ENCODE measurements around the gene TTC23.
"Not testable (repeated sequence)": the region's sequence is repeated elsewhere in the genome, so short reads cannot be mapped to it uniquely, and the experiment has no call there.

The TTC23 gene

GRCh38 chr15:99197856-99198255, 51.5 kb downstream of the TTC23 start:
- Histone ChIP-seq H3K4me1 (no peaks in the 10 kb centered on the region), H3K4me3 (no peak overlapping the region), H3K27ac (no peak overlapping the region), H3K9me3 (replicated peaks in 1 of 11) (peaks cover 2 to 10% (median 7%) of the 10 kb centered on the region in 11 experiments; a peak in 21 of 22 replicates), H4K20me1 (no peaks in the 10 kb centered on the region), H3K27me3 (no peaks in the 10 kb centered on the region), H3K9ac (no peak overlapping the region), H3K4me2 (no peak overlapping the region), H3K36me3 (no peaks in the 10 kb centered on the region)
- TF ChIP-seq Cebpa-rat (IDR thresholded peaks at IDR 0.05): no peak

- H3K4me1 ChIP-seq, H3K4me3 ChIP-seq, H4K20me1 ChIP-seq, H3K4me2 ChIP-seq, H3K9ac ChIP-seq, H3K27ac ChIP-seq, H3K36me3 ChIP-seq, H3K27me3 ChIP-seq: not testable (repeated sequence)
- H3K9me3 ChIP-seq (replicated peaks in 1 of 11): peaks cover 22 to 34% (median 30%) of the 10 kb centered on the region in 11 experiments
Observed at GRCh38 chr15:99192181-99192580, 57.2 kb downstream of the TTC23 start.

- no peak overlapping the region for H3K9ac ChIP-seq
- H3K36me3 ChIP-seq: peaks cover 0 to 4% (median 0%) of the 10 kb centered on the region in 11 experiments; a peak in 1 of 22 replicates
- no peaks in the 10 kb centered on the region for H4K20me1 ChIP-seq
- H3K4me2 ChIP-seq: no peak overlapping the region
- peaks cover 19 to 25% (median 22%) of the 10 kb centered on the region in 11 experiments for H3K9me3 ChIP-seq (replicated peaks in 1 of 11)
- no peaks in the 10 kb centered on the region for H3K4me1 ChIP-seq
- no peak overlapping the region for H3K4me3 ChIP-seq
- TF ChIP-seq Cebpa-rat (IDR thresholded peaks at IDR 0.05): no peak
- no peaks in the 10 kb centered on the region for H3K27me3 ChIP-seq
- H3K27ac ChIP-seq: no peak overlapping the region
Observed at GRCh38 chr15:99187936-99188335, 61.4 kb downstream of the TTC23 start.

- Histone ChIP-seq H3K27ac (no peak overlapping the region), H3K9me3 (replicated peaks in 1 of 11) (peaks cover 0 to 2% (median 0%) of the 10 kb centered on the region in 11 experiments; a peak in 4 of 22 replicates), H3K27me3 (no peaks in the 10 kb centered on the region), H4K20me1 (no peaks in the 10 kb centered on the region), H3K9ac (no peak overlapping the region), H3K4me3 (no peak overlapping the region), H3K4me2 (no peak overlapping the region), H3K36me3 (no peaks in the 10 kb centered on the region), H3K4me1 (peaks cover 0 to 17% (median 10%) of the 10 kb centered on the region in 10 experiments; a peak in 17 of 20 replicates)
- TF ChIP-seq Cebpa-rat (IDR thresholded peaks at IDR 0.05): no peak
Observed at GRCh38 chr15:99185414-99186130, 63.8 kb downstream of the TTC23 start.

- Histone ChIP-seq H3K27ac (no peak overlapping the region), H3K4me2 (no peak overlapping the region), H3K9ac (no peak overlapping the region), H3K27me3 (no peaks in the 10 kb centered on the region), H3K4me3 (no peak overlapping the region), H3K36me3 (no peaks in the 10 kb centered on the region), H3K9me3 (replicated peaks in 1 of 11) (no peaks in the 10 kb centered on the region), H4K20me1 (no peaks in the 10 kb centered on the region), H3K4me1 (peaks cover 0 to 22% (median 12%) of the 10 kb centered on the region in 10 experiments; a peak in 17 of 20 replicates)
- TF ChIP-seq Cebpa-rat (IDR thresholded peaks at IDR 0.05): no peak
Observed at GRCh38 chr15:99182791-99183190, 66.6 kb downstream of the TTC23 start.

GRCh38 chr15:99181545-99181971, 67.8 kb downstream of the TTC23 start:
- Histone ChIP-seq H3K4me3 (no peak overlapping the region), H3K9me3 (replicated peaks in 1 of 11) (no peaks in the 10 kb centered on the region), H3K9ac (no peak overlapping the region), H3K27ac (no peak overlapping the region), H3K4me1 (peaks cover 0 to 22% (median 12%) of the 10 kb centered on the region in 10 experiments; a peak in 17 of 20 replicates), H3K27me3 (no peaks in the 10 kb centered on the region), H3K36me3 (no peaks in the 10 kb centered on the region), H3K4me2 (peak overlapping the region; percentile 18 to 73 (median 48); a peak in 19 of 22 replicates), H4K20me1 (no peaks in the 10 kb centered on the region)
- no peak for TF ChIP-seq Cebpa-rat (IDR thresholded peaks at IDR 0.05)

GRCh38 chr15:99180964-99181306, 68.4 kb downstream of the TTC23 start:
- Histone ChIP-seq H3K4me2 (peak overlapping the region in 9 of 11 experiments; percentile 18 to 73 (median 53); a peak in 12 of 22 replicates), H3K4me1 (peaks cover 0 to 22% (median 12%) of the 10 kb centered on the region in 10 experiments; a peak in 17 of 20 replicates), H3K4me3 (no peak overlapping the region), H4K20me1 (no peaks in the 10 kb centered on the region), H3K9me3 (replicated peaks in 1 of 11) (no peaks in the 10 kb centered on the region), H3K9ac (no peak overlapping the region), H3K36me3 (no peaks in the 10 kb centered on the region), H3K27ac (no peak overlapping the region), H3K27me3 (no peaks in the 10 kb centered on the region)
- TF ChIP-seq Cebpa-rat (IDR thresholded peaks at IDR 0.05): no peak

- Histone ChIP-seq H3K27me3 (no peaks in the 10 kb centered on the region), H3K9ac (no peak overlapping the region), H3K27ac (no peak overlapping the region), H3K4me3 (no peak overlapping the region), H3K36me3 (no peaks in the 10 kb centered on the region), H3K4me2 (peak overlapping the region in 3 of 11 experiments; percentile 20 to 54 (median 23); a peak in 3 of 22 replicates), H3K9me3 (replicated peaks in 1 of 11) (no peaks in the 10 kb centered on the region), H4K20me1 (no peaks in the 10 kb centered on the region), H3K4me1 (peaks cover 0 to 22% (median 13%) of the 10 kb centered on the region in 10 experiments; a peak in 18 of 20 replicates)
- TF ChIP-seq Cebpa-rat (IDR thresholded peaks at IDR 0.05): no peak
Observed at GRCh38 chr15:99180086-99180963, 69.1 kb downstream of the TTC23 start.

GRCh38 chr15:99177679-99178078, 71.7 kb downstream of the TTC23 start:
- TF ChIP-seq Cebpa-rat (IDR thresholded peaks at IDR 0.05): no peak
- Histone ChIP-seq H3K9me3 (replicated peaks in 1 of 11) (no peaks in the 10 kb centered on the region), H3K27ac (no peak overlapping the region), H3K4me3 (no peak overlapping the region), H3K9ac (no peak overlapping the region), H3K27me3 (no peaks in the 10 kb centered on the region), H3K36me3 (no peaks in the 10 kb centered on the region), H3K4me2 (no peak overlapping the region), H4K20me1 (no peaks in the 10 kb centered on the region), H3K4me1 (peaks cover 0 to 33% (median 22%) of the 10 kb centered on the region in 10 experiments; a peak in 18 of 20 replicates)
